PC-3 (cell line): Measurements from ENCODE around the gene TIMP1. TPM values are rescaled to one million over a fixed set of nuclear protein-coding genes. Genes with fewer than 3 reads are reported as not detected.

Experiments used
- ATAC-seq: fragments of 200-7000 bp; cut with Tn5 transposase; 2 replicates; pipeline ENCODE4 v1.9.1; 2020; ENCODE audit warnings: mild to moderate bottlenecking, moderate library complexity
- BruUV-seq: library from RNA; stranded (reverse); fragments of 400-500 nt; replicated peaks from 2 replicates; lab custom pipeline; 2021; lab: Mats Ljungman, UMichigan
- CTCF ChIA-PET: fragments of 300-600 bp; sonication (Branson Sonifier 250); formaldehyde crosslinking; loops from one replicate; lab custom pipeline; 2022; ENCODE audit warnings: antibody characterized with exemption; lab: Charles Lee
- POLR2A ChIA-PET: fragments of 300-600 bp; sonication (Branson Sonifier 250); formaldehyde crosslinking; loops from one replicate; lab custom pipeline; 2022; ENCODE audit warnings: antibody characterized with exemption; ENCODE audit not compliant: unreplicated experiment; lab: Charles Lee
- DNase-seq: peaks from one replicate; pipeline ENCODE4 v3.0.0-alpha.2; 2015
- H2AFZ ChIP-seq: fragments of 300-600 bp; sonication (generic); 2 replicates; pipeline ENCODE4 v1.6.0; 2016; ENCODE audit warnings: antibody characterized with exemption, low read length
- H3F3A ChIP-seq: fragments of 300-600 bp; sonication (generic); one replicate; pipeline ENCODE4 v1.6.0; 2017; ENCODE audit warnings: antibody characterized with exemption, low read length, control low read depth, mild to moderate bottlenecking; ENCODE audit not compliant: unreplicated experiment
- H3K27ac ChIP-seq: fragments of 300-600 bp; sonication (generic); 2 replicates; pipeline ENCODE4 v1.5.1; 2016; ENCODE audit warnings: mild to moderate bottlenecking, low read length
- H3K27me3 ChIP-seq: fragments of 300-600 bp; sonication (generic); 2 replicates; pipeline ENCODE4 v1.6.1; 2016; ENCODE audit warnings: low read length, mixed read lengths
- H3K36me3 ChIP-seq: fragments of 300-600 bp; sonication (generic); 2 replicates; pipeline ENCODE4 v1.6.1; 2016; ENCODE audit warnings: low read depth, mixed run types, low read length, mixed read lengths
- H3K4me1 ChIP-seq: fragments of 300-600 bp; sonication (generic); 2 replicates; pipeline ENCODE4 v1.5.1; 2016; ENCODE audit warnings: low read length; ENCODE audit not compliant: insufficient read depth
- H3K4me2 ChIP-seq: fragments of 300-600 bp; sonication (generic); 2 replicates; pipeline ENCODE4 v1.6.0; 2016; ENCODE audit warnings: low read length
- H3K4me3 ChIP-seq: fragments of 300-600 bp; sonication (generic); 2 replicates; pipeline ENCODE4 v1.5.1; 2016; ENCODE audit warnings: mild to moderate bottlenecking, low read length, mixed read lengths
- H3K79me2 ChIP-seq: fragments of 300-600 bp; sonication (generic); 2 replicates; pipeline ENCODE4 v1.6.1; 2017; ENCODE audit warnings: low read length, mixed read lengths
- H3K9ac ChIP-seq: fragments of 300-600 bp; sonication (generic); 2 replicates; pipeline ENCODE4 v1.6.0; 2016; ENCODE audit warnings: mild to moderate bottlenecking, low read length
- H3K9me2 ChIP-seq: fragments of 300-600 bp; sonication (generic); replicated peaks from 2 replicates; pipeline ENCODE4 v1.6.1; 2016; ENCODE audit warnings: mixed run types, low read length, mixed read lengths
- H3K9me3 ChIP-seq: fragments of 300-600 bp; sonication (generic); 2 replicates; pipeline ENCODE4 v1.6.1; 2016; ENCODE audit warnings: low read length, mixed read lengths
- H4K20me1 ChIP-seq: fragments of 300-600 bp; sonication (generic); 2 replicates; pipeline ENCODE4 v1.6.1; 2016; ENCODE audit warnings: low read length, mixed read lengths
- EZH2 ChIP-seq: fragments of 300-600 bp; sonication (generic); IDR thresholded peaks from one replicate; pipeline ENCODE4 v1.6.1; 2017; ENCODE audit warnings: antibody characterized with exemption, mild to moderate bottlenecking, low read length; ENCODE audit not compliant: unreplicated experiment
- EZH2phosphoT487 ChIP-seq: fragments of 300-600 bp; sonication (generic); IDR thresholded peaks from 2 replicates; pipeline ENCODE4 v1.6.1; 2018; ENCODE audit warnings: mild to moderate bottlenecking, antibody characterized with exemption, low read length, borderline replicate concordance
- intact Hi-C: fragments of 100-400 bp; cut with micrococcal nuclease; formaldehyde crosslinking; loops from 2 replicates; pipeline ENCODE4 v1.9.0; 2023
- total RNA-seq: library from RNA; depleted of rRNA; stranded (reverse); fragments of >200 nt; gene quantifications from 2 replicates; pipeline ENCODE4 v1.2.3, GENCODE V29; 2014
- TF ChIP-seq, protein P1 (sequence below): fragments of 300-600 bp; sonication (generic); conservative IDR thresholded peaks from 2 replicates; pipeline ENCODE4 v1.5.1; 2017; ENCODE audit warnings: antibody characterized with exemption, low read depth, mild to moderate bottlenecking, low read length

The TIMP1 gene
- total RNA-seq, 1 experiment from 2014 or later = 222 TPM

GRCh38 chrX:47577901-47578300 lies 4.3 kb upstream of the TIMP1 start:
- Histone ChIP-seq H3K27ac (no peak overlapping the region), H3K27me3 (no peaks in the 10 kb centered on the region), H2AFZ (no peak overlapping the region), H3K4me3 (no peak overlapping the region), H3K9ac (no peak overlapping the region), H3K9me2 (no peaks in the 10 kb centered on the region), H3K79me2 (peaks cover 7% of the 10 kb centered on the region), H3K4me2 (no peak overlapping the region), H4K20me1 (no peaks in the 10 kb centered on the region), H3K9me3 (no peaks in the 10 kb centered on the region), H3K36me3 (no peaks in the 10 kb centered on the region), H3K4me1 (peaks cover 31% of the 10 kb centered on the region), H3F3A (no peaks in the 10 kb centered on the region)
- ATAC-seq (no peak), DNase-seq (no peak)
- no TSS peak for BruUV-seq
- ChIA-PET POLR2A (no interaction called here), CTCF (no interaction called here)
- intact Hi-C loops = no loop called here
- TF ChIP-seq, protein P1, sequence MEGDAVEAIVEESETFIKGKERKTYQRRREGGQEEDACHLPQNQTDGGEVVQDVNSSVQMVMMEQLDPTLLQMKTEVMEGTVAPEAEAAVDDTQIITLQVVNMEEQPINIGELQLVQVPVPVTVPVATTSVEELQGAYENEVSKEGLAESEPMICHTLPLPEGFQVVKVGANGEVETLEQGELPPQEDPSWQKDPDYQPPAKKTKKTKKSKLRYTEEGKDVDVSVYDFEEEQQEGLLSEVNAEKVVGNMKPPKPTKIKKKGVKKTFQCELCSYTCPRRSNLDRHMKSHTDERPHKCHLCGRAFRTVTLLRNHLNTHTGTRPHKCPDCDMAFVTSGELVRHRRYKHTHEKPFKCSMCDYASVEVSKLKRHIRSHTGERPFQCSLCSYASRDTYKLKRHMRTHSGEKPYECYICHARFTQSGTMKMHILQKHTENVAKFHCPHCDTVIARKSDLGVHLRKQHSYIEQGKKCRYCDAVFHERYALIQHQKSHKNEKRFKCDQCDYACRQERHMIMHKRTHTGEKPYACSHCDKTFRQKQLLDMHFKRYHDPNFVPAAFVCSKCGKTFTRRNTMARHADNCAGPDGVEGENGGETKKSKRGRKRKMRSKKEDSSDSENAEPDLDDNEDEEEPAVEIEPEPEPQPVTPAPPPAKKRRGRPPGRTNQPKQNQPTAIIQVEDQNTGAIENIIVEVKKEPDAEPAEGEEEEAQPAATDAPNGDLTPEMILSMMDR = no peak
- TF ChIP-seq EZH2 (no peak), EZH2phosphoT487 (no peak)

DNA sequence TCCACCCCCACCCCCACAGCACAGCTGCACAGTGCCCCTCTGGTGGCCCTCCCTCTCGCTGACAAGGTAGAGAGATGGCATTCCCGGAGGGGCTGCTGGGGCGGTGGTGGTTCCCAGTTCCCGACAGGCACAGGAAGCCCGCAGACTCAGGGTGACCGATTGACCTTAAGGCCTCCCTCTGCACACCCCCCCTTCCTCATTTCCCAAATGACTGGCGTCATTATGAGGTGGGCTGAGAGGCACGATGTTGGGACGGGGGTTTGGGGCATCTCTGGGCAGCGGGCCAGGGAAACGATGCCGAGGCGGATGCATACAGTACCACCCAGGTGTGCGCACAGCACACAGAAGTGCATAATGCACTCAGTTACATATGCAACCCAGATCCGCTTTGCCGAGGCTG lies 3.5 kb upstream of the TIMP1 start:
- intact Hi-C loops = no loop called here

GRCh38 chrX:47579537-47579936 lies 2.7 kb upstream of the TIMP1 start:
- H3K36me3 ChIP-seq = no peaks in the 10 kb centered on the region; the same call in 1 of the 2 replicates
- POLR2A ChIA-PET = interaction anchor here (0.6 kb wide), 1 partner anchor 435 kb away, joined by 3 read pairs; the partner anchor contains the start of genes NDUFB11 and RBM10
- H3K4me2 ChIP-seq = peak overlapping the region; percentile 57
- H3K9me2 ChIP-seq = no peaks in the 10 kb centered on the region
- H3K79me2 ChIP-seq = peaks cover 18% of the 10 kb centered on the region
- H3F3A ChIP-seq = no peaks in the 10 kb centered on the region
- H4K20me1 ChIP-seq = no peaks in the 10 kb centered on the region
- H2AFZ ChIP-seq = no peak overlapping the region
- H3K27me3 ChIP-seq = no peaks in the 10 kb centered on the region
- H3K9me3 ChIP-seq = no peaks in the 10 kb centered on the region
- DNase-seq (peak; percentile 75), ATAC-seq (peak; percentile 27)
- CTCF ChIA-PET = no interaction called here
- H3K9ac ChIP-seq = no peak overlapping the region
- intact Hi-C loops = no loop called here
- H3K27ac ChIP-seq = peak overlapping the region; percentile 44
- TF ChIP-seq EZH2 (no peak), EZH2phosphoT487 (no peak)
- TF ChIP-seq, protein P1 = no peak
- H3K4me3 ChIP-seq = no peak overlapping the region
- peaks cover 31% of the 10 kb centered on the region for H3K4me1 ChIP-seq
- BruUV-seq = no TSS peak

More for the DNA sequence above, 3.5 kb upstream of the TIMP1 start:
- no peaks in the 10 kb centered on the region for H3K9me2 ChIP-seq
- H3K9me3 ChIP-seq = no peaks in the 10 kb centered on the region
- TF ChIP-seq, protein P1 = no peak
- TF ChIP-seq EZH2 (no peak), EZH2phosphoT487 (no peak)
- peaks cover 15% of the 10 kb centered on the region for H3K79me2 ChIP-seq
- ChIA-PET POLR2A (no interaction called here), CTCF (no interaction called here)
- peak overlapping the region; percentile 57; the same call in 1 of the 2 replicates for H3K4me2 ChIP-seq
- H3K9ac ChIP-seq = no peak overlapping the region
- H3K4me1 ChIP-seq = peaks cover 31% of the 10 kb centered on the region
- ATAC-seq = no peak
- H3K27me3 ChIP-seq = no peaks in the 10 kb centered on the region
- H3K27ac ChIP-seq = no peak overlapping the region
- H3K36me3 ChIP-seq = no peaks in the 10 kb centered on the region; the same call in 1 of the 2 replicates
- no peak for DNase-seq
- H3F3A ChIP-seq = no peaks in the 10 kb centered on the region
- no peaks in the 10 kb centered on the region for H4K20me1 ChIP-seq
- no peak overlapping the region for H2AFZ ChIP-seq
- no TSS peak for BruUV-seq
- no peak overlapping the region for H3K4me3 ChIP-seq
